Kidney (tissue), 14 donors: Measurements from ENCODE around the gene GSK3A. TPM values are rescaled to one million over a fixed set of nuclear protein-coding genes. Genes with fewer than 3 reads are reported as not detected.

Experiments
- DNase-seq, 5 donors: peaks; one replicate each; pipeline ENCODE4 v3.0.0-alpha.2; 2013 to 2020
- FAIRE-seq: peaks from 2 replicates; lab custom pipeline; 2012; peaks lifted over from hg19 to GRCh38; lab: Jason Lieb, UNC
- H3K27ac ChIP-seq, 2 donors: one replicate each; pipeline ENCODE4 v1.7.0; 2013; ENCODE audit warnings: low read depth in 2 of 2, low read length in 2 of 2, inconsistent platforms in 1 of 2
- H3K27me3 ChIP-seq: one replicate; pipeline ENCODE4 v1.7.1; 2013; ENCODE audit warnings: low read length, inconsistent platforms; ENCODE audit not compliant: control insufficient read depth, insufficient read depth
- H3K36me3 ChIP-seq, 3 donors: one replicate each; pipeline versions ENCODE4 v1.7.0 to v1.7.1; 2013; ENCODE audit warnings: low read length in 3 of 3, control low read depth in 1 of 3, inconsistent platforms in 1 of 3; ENCODE audit not compliant: insufficient read depth in 3 of 3, control insufficient read depth in 2 of 3
- H3K4me1 ChIP-seq, 3 donors: one replicate each; pipeline versions ENCODE4 v1.7.0 to v1.7.1; 2013; ENCODE audit warnings: low read length in 3 of 3, inconsistent platforms in 1 of 3, low read depth in 1 of 3; ENCODE audit not compliant: control insufficient read depth in 2 of 3, insufficient read depth in 2 of 3
- H3K4me3 ChIP-seq, 3 donors: one replicate each; pipeline versions ENCODE4 v1.7.0 to v1.8.1; 2013; ENCODE audit warnings: low read length in 3 of 3, control low read depth in 1 of 3, inconsistent platforms in 1 of 3
- H3K9ac ChIP-seq, 3 donors: one replicate each; pipeline versions ENCODE4 v1.7.0 to v1.7.1; 2013; ENCODE audit warnings: low read length in 3 of 3, control low read depth in 1 of 3, inconsistent platforms in 1 of 3
- H3K9me3 ChIP-seq, 3 donors: one replicate each; pipeline versions ENCODE4 v1.7.0 to v1.7.1; 2013; ENCODE audit warnings: low read length in 3 of 3, control low read depth in 1 of 3, inconsistent platforms in 1 of 3; ENCODE audit not compliant: control insufficient read depth in 2 of 3, insufficient read depth in 1 of 3
- CTCF ChIP-seq: IDR thresholded peaks from 3 replicates; pipeline ENCODE4 v1.5.1; 2012; ENCODE audit warnings: mild to moderate bottlenecking, moderate library complexity, borderline replicate concordance; ENCODE audit not compliant: insufficient read depth; ENCODE audit errors: extremely low read depth
- intact Hi-C: fragments of 100-400 bp; cut with DNase I; formaldehyde crosslinking; loops from one replicate; pipeline ENCODE4 v1.11.1; 2022
- polyA plus RNA-seq: library from polyadenylated mRNA; stranded (reverse); fragments of 350-450 nt; fragmentation: Illumina TruSeq; extraction: RNeasy Lipid Tissue Mini Kit (QIAGEN cat#74804); gene quantifications from one replicate; pipeline ENCODE4 v1.2.3, GENCODE V29; 2014; ENCODE audit warnings: low read depth, low replicate concordance; ENCODE audit not compliant: insufficient read depth
- total RNA-seq: library from RNA; stranded (reverse); fragmentation: NEBNext Ultra II Directional; extraction: Animal tissue kit (Norgen Biotek cat#: 25700); gene quantifications from one replicate; pipeline ENCODE4 v1.2.1, GENCODE V29; 2021
- donor health status: control.
- donor health status: control.
- donor health status: control.
- donor health status: control.
- donor health status: control.
- donor health status: DM: yes; HTN: yes; CAD: no.
- donor health status: Normal renal cell carcinoma (clear cell type).

The GSK3A gene
- total and polyA plus RNA-seq, 2 donors from 2014 or later, result 39.2 to 57.3 TPM

DNA sequence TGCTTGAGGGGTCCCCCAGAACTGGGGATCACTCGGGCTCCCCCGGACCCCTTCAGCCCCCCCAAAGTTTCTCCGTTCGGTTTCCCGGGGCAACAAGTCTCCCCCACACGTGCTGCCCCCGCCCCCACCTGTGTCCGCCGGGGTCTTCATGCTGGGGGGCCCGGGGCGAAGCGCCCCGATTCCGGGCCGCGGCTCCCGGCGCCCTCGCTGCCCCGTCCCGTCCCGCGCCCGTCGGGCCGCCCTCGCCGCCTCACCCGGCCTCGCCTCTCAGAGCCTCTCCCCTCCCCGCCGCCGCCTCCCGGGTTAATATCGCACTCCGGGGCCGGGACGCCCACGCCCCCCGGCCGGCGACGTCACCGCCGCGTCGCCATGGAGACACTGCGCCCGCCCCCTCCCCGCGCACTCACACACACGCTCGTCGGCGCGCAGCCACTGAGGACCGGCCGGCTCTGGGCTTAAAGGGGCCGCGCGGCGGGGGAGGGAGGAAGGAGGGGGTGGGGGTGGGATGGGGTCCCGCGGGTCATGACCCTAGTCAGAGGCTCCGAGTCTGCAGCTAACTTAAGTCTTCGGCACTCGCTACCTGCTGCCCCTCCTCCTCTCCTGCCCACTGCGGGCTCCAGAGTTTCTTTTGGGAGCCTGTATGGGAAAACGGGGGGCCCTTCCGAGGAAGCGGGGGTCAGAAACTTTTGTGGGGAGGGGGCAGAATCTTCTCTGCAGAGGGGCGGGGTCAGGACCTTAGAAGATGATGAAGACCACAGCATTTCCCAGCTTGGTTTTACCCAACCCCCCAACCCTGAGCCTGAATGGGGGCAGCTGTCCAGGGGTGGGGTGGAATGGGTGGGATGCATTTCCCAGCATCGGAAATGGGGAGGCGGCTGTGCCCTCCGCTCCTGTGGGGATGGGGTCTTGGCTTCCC is 12.7 kb upstream of the GSK3A start, which contains the start of gene ERF:
Gene ERF (minus strand): TSS at position 279 of the 916 bp plus-strand sequence. CDS start 129 bp downstream, at position 150.
- DNase-seq (peak; percentile 95 to 98 (median 98)), FAIRE-seq (no peak)
- H3K9ac ChIP-seq, result peak within 1 kb of the TSS; percentile 39 to 98 (median 95)
- no peaks in the 10 kb centered on the region for H3K9me3 ChIP-seq
- H3K36me3 ChIP-seq, result peaks cover 0 to 4% (median 0%) of the 10 kb centered on the region in 3 donors
- peaks cover 0 to 22% (median 16%) of the 10 kb centered on the region in 3 donors for H3K4me1 ChIP-seq
- no peak for TF ChIP-seq CTCF
- intact Hi-C loops, result no loop called here
- H3K4me3 ChIP-seq, result peak within 1 kb of the TSS; percentile 65 to 83 (median 82)
- no peaks in the 10 kb centered on the region for H3K27me3 ChIP-seq
- H3K27ac ChIP-seq, result peak within 1 kb of the TSS; percentile 98 to 99

DNA sequence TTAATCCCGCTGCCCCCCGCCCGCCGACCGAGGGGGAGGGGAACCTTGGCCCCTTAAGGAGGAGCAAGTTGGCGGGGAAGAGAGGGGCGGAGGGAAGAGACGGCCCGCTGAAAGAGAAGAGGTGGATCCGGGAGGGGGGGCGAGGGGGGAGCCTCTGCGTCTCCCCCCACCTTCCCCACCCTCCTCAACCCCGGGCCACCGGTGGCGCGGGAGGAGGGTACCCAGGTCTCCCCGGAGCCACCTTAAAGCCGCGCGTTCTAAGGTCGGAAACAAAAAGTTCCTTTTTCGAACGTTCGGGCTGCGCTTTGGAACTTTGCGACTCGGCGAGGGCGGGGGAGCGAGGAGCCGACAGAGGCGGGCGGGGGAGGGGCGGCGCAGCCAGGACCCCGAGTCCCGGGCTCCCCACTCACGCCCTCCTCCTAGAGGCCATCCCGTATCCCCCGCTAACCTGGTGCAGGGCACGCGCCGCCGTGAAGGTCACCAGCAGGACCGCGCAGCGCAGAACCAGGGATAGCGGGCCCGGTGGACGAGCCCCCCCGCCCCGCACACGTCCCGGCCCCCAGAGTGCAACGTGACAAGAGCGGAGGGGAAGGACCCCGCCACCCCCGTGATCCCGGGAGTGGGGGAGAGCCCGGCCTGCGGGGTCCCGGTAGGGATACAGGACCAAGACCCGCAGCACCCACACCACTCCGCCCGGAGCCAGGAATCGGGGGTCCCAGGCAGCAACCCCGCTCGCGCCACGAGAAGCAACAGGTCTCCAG is 11.9 kb upstream of the GSK3A start:
- FAIRE-seq (no peak), DNase-seq (peak; percentile 81 to 93 (median 91))
- H3K9ac ChIP-seq, result peak overlapping the region; percentile 39 to 98 (median 95)
- peak overlapping the region; percentile 58 to 83 (median 82) for H3K4me3 ChIP-seq
- intact Hi-C loops, result no loop called here
- no peaks in the 10 kb centered on the region for H3K27me3 ChIP-seq
- TF ChIP-seq CTCF, result no peak
- peaks cover 0 to 23% (median 20%) of the 10 kb centered on the region in 3 donors for H3K4me1 ChIP-seq
- no peaks in the 10 kb centered on the region for H3K9me3 ChIP-seq
- peak overlapping the region; percentile 98 to 99 for H3K27ac ChIP-seq
- H3K36me3 ChIP-seq, result peaks cover 0 to 12% (median 3%) of the 10 kb centered on the region in 3 donors

GRCh38 chr19:42253245-42254088 is 11.1 kb upstream of the GSK3A start:
- no peaks in the 10 kb centered on the region for H3K9me3 ChIP-seq
- DNase-seq (peak; percentile 84 to 92 (median 91)), FAIRE-seq (no peak)
- H3K4me3 ChIP-seq, result peak overlapping the region; percentile 73 to 88 (median 85)
- no peak for TF ChIP-seq CTCF
- H3K36me3 ChIP-seq, result peaks cover 0 to 16% (median 3%) of the 10 kb centered on the region in 3 donors
- no peaks in the 10 kb centered on the region for H3K27me3 ChIP-seq
- H3K4me1 ChIP-seq, result peaks cover 0 to 23% (median 20%) of the 10 kb centered on the region in 3 donors
- peak overlapping the region; percentile 61 to 89 (median 88) for H3K9ac ChIP-seq
- intact Hi-C loops, result no loop called here
- peak overlapping the region; percentile 98 to 99 for H3K27ac ChIP-seq
